Activated CD8-positive, alpha-beta memory T cell treated with anti-CD3 and anti-CD28 coated beads, Interleukin-2, amount 10 ng/mL, durations not matched to agents 7 days and 5 days (primary cell): Measurements from ENCODE around the gene CALY. TPM values are rescaled to one million over a fixed set of nuclear protein-coding genes. Genes with fewer than 3 reads are reported as not detected.

Experiments used
- ATAC-seq: fragments of 150-1000 bp; cut with Tn5 transposase; one replicate; pipeline ENCODE4 v1.10.0; 2021; ENCODE audit warnings: moderate library complexity
- CTCF ChIA-PET: fragments of 350-600 bp; sonication (Branson Sonifier 250); formaldehyde crosslinking; loops from one replicate; lab custom pipeline; 2021; ENCODE audit warnings: antibody characterized with exemption; lab: Charles Lee
- DNase-seq: peaks from one replicate; pipeline ENCODE4 v3.0.0-alpha.2; 2020
- H3K27ac Mint-ChIP-seq: one replicate; pipeline ENCODE4 v1.8.0; 2021; ENCODE audit warnings: mild to moderate bottlenecking, mixed read lengths
- H3K27me3 Mint-ChIP-seq: one replicate; pipeline ENCODE4 v1.8.0; 2021; ENCODE audit warnings: mixed read lengths
- H3K36me3 Mint-ChIP-seq: one replicate; pipeline ENCODE4 v1.8.0; 2021; ENCODE audit warnings: mild to moderate bottlenecking, mixed read lengths
- H3K4me1 Mint-ChIP-seq: one replicate; pipeline ENCODE4 v1.8.0; 2021; ENCODE audit warnings: mixed read lengths
- H3K4me3 Mint-ChIP-seq: one replicate; pipeline ENCODE4 v1.8.0; 2021; ENCODE audit warnings: mild to moderate bottlenecking, moderate library complexity, mixed read lengths
- H3K9me3 Mint-ChIP-seq: one replicate; pipeline ENCODE4 v1.8.0; 2022; ENCODE audit warnings: low read depth, mixed read lengths
- total RNA-seq, 2 experiments: library from RNA; stranded (reverse); gene quantifications; one replicate each; pipeline ENCODE4 v1.2.3, GENCODE V29; 2021

Gene CALY
- total RNA-seq, 2 experiments from 2014 or later: not detected

- H3K9me3 Mint-ChIP-seq: peaks cover 6% of the 10 kb centered on the region
- peaks cover 10% of the 10 kb centered on the region for H3K27me3 Mint-ChIP-seq
- peaks cover 4% of the 10 kb centered on the region for H3K4me1 Mint-ChIP-seq
- H3K36me3 Mint-ChIP-seq: peaks cover 2% of the 10 kb centered on the region
- DNase-seq (no peak), ATAC-seq (no peak)
- H3K27ac Mint-ChIP-seq: no peak overlapping the region
- no peak overlapping the region for H3K4me3 Mint-ChIP-seq
- CTCF ChIA-PET: interaction anchor here (0.8 to 3.5 kb wide), 5 partner anchors 9 to 172 kb away, joined by 3 to 18 read pairs (median 4); partner anchors contain the start of gene PAOX
Measured at GRCh38 chr10:133315847-133316246, 20.8 kb downstream of the CALY start.

- CTCF ChIA-PET: interaction anchor here (0.7 to 3.5 kb wide), 9 partner anchors 8 to 171 kb away, joined by 3 to 18 read pairs (median 3); partner anchors contain the start of gene PAOX
- H3K9me3 Mint-ChIP-seq: peaks cover 3% of the 10 kb centered on the region
- H3K4me3 Mint-ChIP-seq: no peak overlapping the region
- H3K27ac Mint-ChIP-seq: no peak overlapping the region
- DNase-seq (no peak), ATAC-seq (no peak)
- peaks cover 6% of the 10 kb centered on the region for H3K27me3 Mint-ChIP-seq
- H3K4me1 Mint-ChIP-seq: peaks cover 5% of the 10 kb centered on the region
- peaks cover 4% of the 10 kb centered on the region for H3K36me3 Mint-ChIP-seq
Measured at GRCh38 chr10:133314911-133315310, 21.8 kb downstream of the CALY start.

- no peak for ATAC-seq
- Mint-ChIP-seq H3K9me3 (peaks cover 3% of the 10 kb centered on the region), H3K27ac (no peak overlapping the region), H3K4me1 (peaks cover 5% of the 10 kb centered on the region), H3K4me3 (no peak overlapping the region), H3K36me3 (peaks cover 4% of the 10 kb centered on the region), H3K27me3 (no peaks in the 10 kb centered on the region)
- DNase-seq: no peak
- CTCF ChIA-PET: interaction anchor here (1.8 to 3.5 kb wide), 2 partner anchors 16 to 55 kb away, joined by 12 to 18 read pairs; no protein-coding TSS in a partner anchor
Measured at GRCh38 chr10:133313192-133313591, 23.5 kb downstream of the CALY start.

DNA sequence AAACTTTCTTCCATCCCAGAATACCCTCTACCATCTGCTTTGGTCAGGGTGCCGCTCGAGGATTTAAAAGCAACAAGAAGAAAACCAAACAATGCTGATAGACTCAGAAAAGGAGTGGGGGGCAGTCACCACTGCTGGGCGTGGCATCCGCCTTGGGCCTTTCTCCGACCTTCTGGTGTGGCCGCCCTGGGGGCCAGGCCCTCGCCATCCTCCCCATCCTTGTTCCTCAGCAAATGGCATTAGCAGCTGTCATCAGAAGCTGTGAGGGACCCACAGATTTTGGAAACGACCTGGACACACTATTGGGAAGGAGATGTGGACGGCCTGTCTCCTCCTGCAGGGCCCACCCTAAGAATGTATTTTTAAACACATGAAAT, 23.9 kb downstream of the CALY start:
- no peak overlapping the region for H3K4me3 Mint-ChIP-seq
- CTCF ChIA-PET: no interaction called here
- peaks cover 3% of the 10 kb centered on the region for H3K9me3 Mint-ChIP-seq
- H3K36me3 Mint-ChIP-seq: peaks cover 5% of the 10 kb centered on the region
- DNase-seq: no peak
- H3K27ac Mint-ChIP-seq: no peak overlapping the region
- H3K27me3 Mint-ChIP-seq: no peaks in the 10 kb centered on the region
- no peak for ATAC-seq
- H3K4me1 Mint-ChIP-seq: peaks cover 9% of the 10 kb centered on the region

DNA sequence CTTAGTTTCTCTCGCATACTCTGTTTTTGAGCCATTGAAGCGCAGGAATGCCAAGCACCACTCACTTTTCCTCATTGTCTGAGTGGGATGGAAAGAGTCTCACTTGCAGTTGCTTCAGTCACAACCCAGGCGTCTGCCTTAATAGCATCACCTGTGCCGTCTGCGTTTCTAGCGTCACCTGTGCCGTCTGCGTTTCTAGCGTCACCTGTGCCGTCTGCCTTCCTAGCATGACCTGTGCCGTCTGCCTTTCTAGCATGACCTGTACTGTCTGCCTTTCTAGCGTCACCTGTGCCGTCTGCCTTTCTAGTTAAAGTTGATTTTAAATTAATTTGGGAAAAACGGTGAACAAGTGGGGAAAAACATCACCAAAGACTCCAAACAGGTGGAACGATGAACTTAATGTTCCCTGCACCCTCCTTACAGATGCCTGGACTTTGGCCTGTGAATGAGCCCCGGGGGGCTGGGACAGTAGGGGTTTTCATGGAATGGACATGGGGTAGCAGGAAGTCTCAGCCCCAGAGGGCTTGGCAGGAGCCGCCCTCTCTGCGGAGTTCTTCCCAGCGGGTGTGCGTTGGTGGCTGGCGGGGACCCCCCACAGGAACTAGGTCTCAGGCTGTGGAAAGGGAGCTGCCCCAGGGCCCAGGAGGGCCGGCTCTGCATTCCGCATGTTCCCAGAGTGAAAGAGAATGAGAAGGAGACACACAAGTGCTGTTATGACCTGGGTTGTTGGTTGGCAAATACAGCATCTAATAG, 24.5 kb downstream of the CALY start:
- peaks cover 14% of the 10 kb centered on the region for H3K4me1 Mint-ChIP-seq
- no peak overlapping the region for H3K4me3 Mint-ChIP-seq
- CTCF ChIA-PET: no interaction called here
- DNase-seq: no peak
- no peak overlapping the region for H3K27ac Mint-ChIP-seq
- no peak for ATAC-seq
- peaks cover 6% of the 10 kb centered on the region for H3K36me3 Mint-ChIP-seq
- no peaks in the 10 kb centered on the region for H3K27me3 Mint-ChIP-seq
- H3K9me3 Mint-ChIP-seq: peaks cover 3% of the 10 kb centered on the region

DNA sequence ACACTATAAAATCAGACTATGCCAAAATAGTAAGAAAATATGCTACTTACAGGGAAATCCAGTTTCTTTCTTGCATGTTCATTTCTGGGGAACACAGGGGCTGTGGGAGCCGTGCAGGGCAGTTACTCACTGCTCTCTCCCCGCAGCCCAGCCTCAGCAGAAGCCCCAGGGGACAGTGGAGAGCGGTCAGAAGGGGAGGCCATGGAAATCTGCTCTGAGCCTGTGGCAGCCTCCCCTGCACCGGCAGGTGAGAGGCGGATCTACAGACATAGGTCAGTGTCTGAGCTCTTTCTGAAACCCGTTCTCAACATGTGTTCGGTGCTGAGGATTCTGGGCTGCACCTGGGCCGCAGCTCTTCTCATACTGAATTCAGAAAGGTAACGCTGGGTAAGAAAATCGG, 25.1 kb downstream of the CALY start:
- Mint-ChIP-seq H3K27me3 (no peaks in the 10 kb centered on the region), H3K4me3 (no peak overlapping the region), H3K9me3 (peaks cover 2% of the 10 kb centered on the region), H3K27ac (no peak overlapping the region), H3K36me3 (peaks cover 6% of the 10 kb centered on the region), H3K4me1 (peaks cover 20% of the 10 kb centered on the region)
- CTCF ChIA-PET: no interaction called here
- DNase-seq (no peak), ATAC-seq (no peak)

GRCh38 chr10:133310789-133311188, 25.9 kb downstream of the CALY start:
- no peak for DNase-seq
- no peak for ATAC-seq
- Mint-ChIP-seq H3K9me3 (no peaks in the 10 kb centered on the region), H3K4me1 (peaks cover 21% of the 10 kb centered on the region), H3K4me3 (no peak overlapping the region), H3K36me3 (peaks cover 6% of the 10 kb centered on the region), H3K27me3 (no peaks in the 10 kb centered on the region), H3K27ac (no peak overlapping the region)
- CTCF ChIA-PET: no interaction called here

DNA sequence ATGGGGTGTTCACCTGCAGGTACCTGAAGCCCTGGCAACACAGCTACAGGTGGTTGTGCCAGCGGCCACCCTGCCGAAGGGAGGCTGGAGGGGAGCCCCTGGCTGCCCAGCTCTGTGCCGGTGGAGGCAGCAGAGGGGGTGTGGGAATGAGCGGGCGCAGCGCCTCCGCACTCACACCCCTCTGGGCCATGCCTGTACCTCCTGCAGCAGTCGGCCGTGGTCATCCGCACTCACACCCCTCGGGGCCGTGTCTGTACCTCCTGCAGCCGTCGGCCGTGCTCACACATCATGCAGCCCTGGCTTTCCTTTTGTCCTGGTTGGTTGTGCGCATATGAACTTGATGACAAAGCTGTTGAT, 26.3 kb downstream of the CALY start:
- CTCF ChIA-PET: no interaction called here

GRCh38 chr10:133309720-133310398, 26.8 kb downstream of the CALY start:
- H3K4me3 Mint-ChIP-seq: peak overlapping the region; percentile 96
- CTCF ChIA-PET: no interaction called here
- ATAC-seq: no peak
- H3K27me3 Mint-ChIP-seq: no peaks in the 10 kb centered on the region
- H3K36me3 Mint-ChIP-seq: peaks cover 6% of the 10 kb centered on the region
- no peaks in the 10 kb centered on the region for H3K9me3 Mint-ChIP-seq
- DNase-seq: no peak
- H3K4me1 Mint-ChIP-seq: peaks cover 25% of the 10 kb centered on the region
- H3K27ac Mint-ChIP-seq: peak overlapping the region; percentile 80

More for the DNA sequence above, 26.3 kb downstream of the CALY start:
- Mint-ChIP-seq H3K9me3 (no peaks in the 10 kb centered on the region), H3K27me3 (no peaks in the 10 kb centered on the region), H3K36me3 (peaks cover 6% of the 10 kb centered on the region), H3K4me3 (no peak overlapping the region), H3K27ac (no peak overlapping the region), H3K4me1 (peaks cover 23% of the 10 kb centered on the region)
- ATAC-seq (no peak), DNase-seq (no peak)

DNA sequence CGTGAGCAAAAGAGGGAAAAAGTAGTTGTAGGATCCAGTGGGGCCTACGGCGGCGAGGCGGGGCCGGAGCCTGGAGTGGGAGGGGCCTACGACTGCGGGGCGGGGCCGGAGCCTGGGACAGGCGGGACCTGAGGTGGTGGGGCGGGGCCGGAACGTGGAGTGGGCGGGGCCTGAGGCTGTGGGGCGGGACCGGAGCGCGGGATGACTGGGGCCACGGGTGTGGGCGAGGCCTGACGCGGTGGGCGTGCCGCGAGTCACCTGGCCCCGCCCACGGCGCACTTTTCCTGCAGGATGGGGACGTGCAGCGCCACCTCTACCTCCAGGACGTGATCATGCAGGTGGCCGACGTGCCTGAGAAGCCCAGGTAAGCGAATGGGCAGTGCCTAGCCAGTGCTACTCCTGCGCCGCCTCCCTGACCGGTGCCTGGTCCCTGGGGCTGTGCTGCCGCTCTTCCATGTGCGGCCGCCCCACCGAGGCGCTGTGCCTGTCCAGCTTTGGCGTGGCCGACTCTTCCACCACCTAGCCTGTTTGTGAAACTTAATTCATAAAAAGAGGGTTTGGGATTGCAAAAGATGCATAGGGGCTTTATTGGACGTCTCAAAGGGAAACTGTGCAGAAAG, 27.5 kb downstream of the CALY start:
- Mint-ChIP-seq H3K27ac (peak overlapping the region; percentile 80), H3K4me1 (peaks cover 25% of the 10 kb centered on the region), H3K9me3 (no peaks in the 10 kb centered on the region), H3K27me3 (no peaks in the 10 kb centered on the region), H3K36me3 (peaks cover 6% of the 10 kb centered on the region), H3K4me3 (peak overlapping the region; percentile 96)
- CTCF ChIA-PET: no interaction called here
- ATAC-seq: peak; percentile 87
- peak; percentile 95 for DNase-seq

DNA sequence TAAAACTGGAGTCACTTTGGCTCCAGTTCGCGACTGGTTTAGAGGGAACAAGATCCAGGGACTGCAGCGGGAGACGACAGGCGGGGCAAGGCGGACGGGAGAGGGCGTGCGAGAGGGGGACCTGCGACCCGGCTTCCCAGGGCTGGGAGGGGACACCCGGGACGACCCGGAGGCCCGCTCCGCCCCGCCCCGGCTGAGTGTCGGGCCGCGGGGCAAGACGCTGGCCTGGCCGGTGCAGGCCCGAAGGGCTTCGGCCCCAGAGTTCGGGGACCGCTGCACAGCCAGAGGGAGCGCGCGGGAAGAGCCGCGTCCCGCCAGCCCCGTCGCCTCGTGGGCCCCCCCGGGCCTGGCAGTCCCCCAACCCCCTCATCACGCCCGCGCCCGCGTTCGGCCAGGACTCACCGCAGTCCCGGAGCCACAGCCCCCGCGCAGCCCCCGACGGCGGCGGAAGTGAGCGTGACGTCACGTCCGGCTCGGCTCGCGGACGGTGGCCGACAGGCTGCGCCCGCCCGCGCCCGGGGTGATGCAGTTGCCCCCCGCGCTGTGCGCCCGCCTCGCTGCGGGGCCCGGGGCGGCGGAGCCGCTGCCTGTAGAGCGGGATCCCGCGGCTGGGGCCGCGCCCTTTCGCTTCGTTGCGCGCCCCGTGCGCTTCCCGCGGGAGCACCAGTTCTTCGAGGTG, 28.1 kb downstream of the CALY start, which contains the start of the genes TUBGCP2 and ZNF511:
TUBGCP2 (minus strand) TSS at position 452 of the 679 bp plus-strand sequence. CDS start 5,931 bp downstream, outside the sequence.
ZNF511 (plus strand) TSS at position 494 of the 679 bp plus-strand sequence; CDS start at position 524, 30 bp downstream.
- CTCF ChIA-PET: interaction anchor here (0.9 to 3.2 kb wide), 17 partner anchors 10 to 83 kb away, joined by 3 to 25 read pairs (median 4); partner anchors contain the start of genes ADAM8 and CALY
- H3K4me1 Mint-ChIP-seq: peaks cover 25% of the 10 kb centered on the region
- no peaks in the 10 kb centered on the region for H3K27me3 Mint-ChIP-seq
- peak; percentile 82 for ATAC-seq
- DNase-seq: peak; percentile 91
- H3K4me3 Mint-ChIP-seq: peak within 1 kb of the TSS; percentile 96
- no peaks in the 10 kb centered on the region for H3K9me3 Mint-ChIP-seq
- H3K36me3 Mint-ChIP-seq: peaks cover 6% of the 10 kb centered on the region
- H3K27ac Mint-ChIP-seq: peak within 1 kb of the TSS; percentile 97

GRCh38 chr10:133307776-133308420, 28.8 kb downstream of the CALY start:
- CTCF ChIA-PET: interaction anchor here (0.9 to 3.2 kb wide), 18 partner anchors 11 to 84 kb away, joined by 3 to 25 read pairs (median 4); partner anchors contain the start of genes ADAM8 and CALY
- DNase-seq (peak; percentile 93), ATAC-seq (peak; percentile 54)
- Mint-ChIP-seq H3K4me1 (peaks cover 25% of the 10 kb centered on the region), H3K9me3 (no peaks in the 10 kb centered on the region), H3K27me3 (no peaks in the 10 kb centered on the region), H3K36me3 (peaks cover 6% of the 10 kb centered on the region), H3K4me3 (peak overlapping the region; percentile 96), H3K27ac (peak overlapping the region; percentile 97)
